HEK293 (cell line): ENCODE data around the gene VILL.

ENCODE experiments used
- CTCF ChIA-PET: fragments of 350-600 bp; formaldehyde crosslinking; extraction: SDS; loops from one replicate; lab custom pipeline; 2021; ENCODE audit warnings: antibody characterized with exemption; lab: Yijun Ruan, JAX
- POLR2A ChIA-PET: fragments of 300-600 bp; formaldehyde crosslinking; extraction: SDS; loops from one replicate; lab custom pipeline; 2020; ENCODE audit warnings: antibody characterized with exemption, inconsistent platforms; lab: Yijun Ruan, JAX
- H3K27ac ChIP-seq: fragments of 200-500 bp; sonication (Bioruptor generic); 2 replicates; pipeline ENCODE4 v1.5.1; 2014; ENCODE audit warnings: low read depth, low read length, control low read depth, inconsistent platforms; ENCODE audit errors: extremely low read depth
- H3K36me3 ChIP-seq, 2 experiments: fragments of 200-500 bp in 1 of 2; sonication (Bioruptor generic) in 1 of 2; 1 replicate in 1 of 2; 2 replicates in 1 of 2; pipeline ENCODE4 v1.5.1; 2014 to 2017; ENCODE audit warnings: inconsistent platforms in 2 of 2, low read length in 2 of 2; ENCODE audit not compliant: control insufficient read depth in 2 of 2, insufficient read depth in 1 of 2
- H3K4me1 ChIP-seq: fragments of 200-500 bp; sonication (Bioruptor generic); 2 replicates; pipeline ENCODE4 v1.5.1; 2014; ENCODE audit warnings: mild to moderate bottlenecking, low read length, inconsistent platforms; ENCODE audit not compliant: control insufficient read depth, insufficient read depth
- H3K4me3 ChIP-seq: 2 replicates; pipeline ENCODE4 v1.5.1; 2011; ENCODE audit warnings: low read depth, mild to moderate bottlenecking, control low read depth, low read length, moderate library complexity
- H3K9me3 ChIP-seq: fragments of 200-500 bp; sonication (Bioruptor generic); 2 replicates; pipeline ENCODE4 v1.5.1; 2014; ENCODE audit warnings: low read depth, low read length, inconsistent platforms; ENCODE audit not compliant: control insufficient read depth, insufficient read depth
- GFI1B ChIP-seq: fragments of 450-650 bp; formaldehyde crosslinking; IDR thresholded peaks from 2 replicates; pipeline ENCODE4 v1.5.1; 2016; ENCODE audit warnings: missing biosample characterization, missing genetic modification characterization
- SP7 ChIP-seq: fragments of 450-650 bp; formaldehyde crosslinking; IDR thresholded peaks from 2 replicates; pipeline ENCODE4 v1.5.1; 2016; ENCODE audit warnings: missing biosample characterization, missing genetic modification characterization
- ZBTB7A ChIP-seq: fragments of 450-650 bp; formaldehyde crosslinking; IDR thresholded peaks from 2 replicates; pipeline ENCODE4 v1.5.1; 2016; ENCODE audit warnings: low read depth, missing biosample characterization, missing genetic modification characterization
- ZNF112 ChIP-seq: fragments of 450-650 bp; formaldehyde crosslinking; IDR thresholded peaks from 2 replicates; pipeline ENCODE4 v1.5.0; 2017; ENCODE audit warnings: missing biosample characterization, missing genetic modification characterization
- ZNF302 ChIP-seq: fragments of 450-650 bp; formaldehyde crosslinking; IDR thresholded peaks from 2 replicates; pipeline ENCODE4 v1.5.1; 2016; ENCODE audit warnings: missing biosample characterization, missing genetic modification characterization, low read depth
- ZNF366 ChIP-seq: fragments of 450-650 bp; formaldehyde crosslinking; conservative IDR thresholded peaks from 2 replicates; pipeline ENCODE4 v1.5.1; 2016; ENCODE audit warnings: missing biosample characterization, missing genetic modification characterization
- ZNF529 ChIP-seq: fragments of 450-650 bp; formaldehyde crosslinking; IDR thresholded peaks from 2 replicates; pipeline ENCODE4 v1.5.1; 2017; ENCODE audit warnings: missing genetic modification characterization, missing biosample characterization; ENCODE audit not compliant: insufficient replicate concordance
- ZNF560 ChIP-seq: fragments of 450-650 bp; formaldehyde crosslinking; IDR thresholded peaks from 2 replicates; pipeline ENCODE4 v1.5.1; 2017; ENCODE audit warnings: missing biosample characterization, missing genetic modification characterization, borderline replicate concordance
- ZNF658 ChIP-seq: fragments of 450-650 bp; formaldehyde crosslinking; IDR thresholded peaks from 2 replicates; pipeline ENCODE4; 2016; ENCODE audit warnings: missing biosample characterization, missing genetic modification characterization
- ZNF777 ChIP-seq: fragments of 450-650 bp; formaldehyde crosslinking; IDR thresholded peaks from 2 replicates; pipeline ENCODE4 v1.5.1; 2017; ENCODE audit warnings: missing biosample characterization, missing genetic modification characterization, borderline replicate concordance
- ZSCAN18 ChIP-seq: fragments of 450-650 bp; formaldehyde crosslinking; IDR thresholded peaks from 2 replicates; pipeline ENCODE4 v1.5.1; 2016; ENCODE audit warnings: missing biosample characterization, missing genetic modification characterization
- TF ChIP-seq, protein P1 (sequence below): fragments of 450-650 bp; formaldehyde crosslinking; IDR thresholded peaks from 2 replicates; pipeline ENCODE4 v1.5.1; 2016; ENCODE audit warnings: missing biosample characterization, missing genetic modification characterization
- TF ChIP-seq, protein P2 (sequence below): fragments of 450-650 bp; formaldehyde crosslinking; conservative IDR thresholded peaks from 2 replicates; pipeline ENCODE4 v1.5.1; 2016; ENCODE audit warnings: low read depth, missing biosample characterization, missing genetic modification characterization
- TF ChIP-seq, protein P3 (sequence below): fragments of 450-650 bp; formaldehyde crosslinking; IDR thresholded peaks from 2 replicates; pipeline ENCODE4 v1.5.1; 2016; ENCODE audit warnings: missing biosample characterization, missing genetic modification characterization
- TF ChIP-seq, protein P4 (sequence below): fragments of 450-650 bp; formaldehyde crosslinking; IDR thresholded peaks from 2 replicates; pipeline ENCODE4 v1.5.1; 2016; ENCODE audit warnings: missing biosample characterization, missing genetic modification characterization

Gene VILL

GRCh38 chr3:37961622-37962431 lies 28.8 kb upstream of the VILL start:
- H3K36me3 ChIP-seq = no peaks in the 10 kb centered on the region
- H3K27ac ChIP-seq = no peak overlapping the region
- H3K4me1 ChIP-seq = no peaks in the 10 kb centered on the region
- POLR2A ChIA-PET = no interaction called here
- TF ChIP-seq, protein P1, sequence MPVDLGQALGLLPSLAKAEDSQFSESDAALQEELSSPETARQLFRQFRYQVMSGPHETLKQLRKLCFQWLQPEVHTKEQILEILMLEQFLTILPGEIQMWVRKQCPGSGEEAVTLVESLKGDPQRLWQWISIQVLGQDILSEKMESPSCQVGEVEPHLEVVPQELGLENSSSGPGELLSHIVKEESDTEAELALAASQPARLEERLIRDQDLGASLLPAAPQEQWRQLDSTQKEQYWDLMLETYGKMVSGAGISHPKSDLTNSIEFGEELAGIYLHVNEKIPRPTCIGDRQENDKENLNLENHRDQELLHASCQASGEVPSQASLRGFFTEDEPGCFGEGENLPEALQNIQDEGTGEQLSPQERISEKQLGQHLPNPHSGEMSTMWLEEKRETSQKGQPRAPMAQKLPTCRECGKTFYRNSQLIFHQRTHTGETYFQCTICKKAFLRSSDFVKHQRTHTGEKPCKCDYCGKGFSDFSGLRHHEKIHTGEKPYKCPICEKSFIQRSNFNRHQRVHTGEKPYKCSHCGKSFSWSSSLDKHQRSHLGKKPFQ (tag by site-specific recombination) = no peak
- no peak for TF ChIP-seq ZNF366
- TF ChIP-seq, protein P2, sequence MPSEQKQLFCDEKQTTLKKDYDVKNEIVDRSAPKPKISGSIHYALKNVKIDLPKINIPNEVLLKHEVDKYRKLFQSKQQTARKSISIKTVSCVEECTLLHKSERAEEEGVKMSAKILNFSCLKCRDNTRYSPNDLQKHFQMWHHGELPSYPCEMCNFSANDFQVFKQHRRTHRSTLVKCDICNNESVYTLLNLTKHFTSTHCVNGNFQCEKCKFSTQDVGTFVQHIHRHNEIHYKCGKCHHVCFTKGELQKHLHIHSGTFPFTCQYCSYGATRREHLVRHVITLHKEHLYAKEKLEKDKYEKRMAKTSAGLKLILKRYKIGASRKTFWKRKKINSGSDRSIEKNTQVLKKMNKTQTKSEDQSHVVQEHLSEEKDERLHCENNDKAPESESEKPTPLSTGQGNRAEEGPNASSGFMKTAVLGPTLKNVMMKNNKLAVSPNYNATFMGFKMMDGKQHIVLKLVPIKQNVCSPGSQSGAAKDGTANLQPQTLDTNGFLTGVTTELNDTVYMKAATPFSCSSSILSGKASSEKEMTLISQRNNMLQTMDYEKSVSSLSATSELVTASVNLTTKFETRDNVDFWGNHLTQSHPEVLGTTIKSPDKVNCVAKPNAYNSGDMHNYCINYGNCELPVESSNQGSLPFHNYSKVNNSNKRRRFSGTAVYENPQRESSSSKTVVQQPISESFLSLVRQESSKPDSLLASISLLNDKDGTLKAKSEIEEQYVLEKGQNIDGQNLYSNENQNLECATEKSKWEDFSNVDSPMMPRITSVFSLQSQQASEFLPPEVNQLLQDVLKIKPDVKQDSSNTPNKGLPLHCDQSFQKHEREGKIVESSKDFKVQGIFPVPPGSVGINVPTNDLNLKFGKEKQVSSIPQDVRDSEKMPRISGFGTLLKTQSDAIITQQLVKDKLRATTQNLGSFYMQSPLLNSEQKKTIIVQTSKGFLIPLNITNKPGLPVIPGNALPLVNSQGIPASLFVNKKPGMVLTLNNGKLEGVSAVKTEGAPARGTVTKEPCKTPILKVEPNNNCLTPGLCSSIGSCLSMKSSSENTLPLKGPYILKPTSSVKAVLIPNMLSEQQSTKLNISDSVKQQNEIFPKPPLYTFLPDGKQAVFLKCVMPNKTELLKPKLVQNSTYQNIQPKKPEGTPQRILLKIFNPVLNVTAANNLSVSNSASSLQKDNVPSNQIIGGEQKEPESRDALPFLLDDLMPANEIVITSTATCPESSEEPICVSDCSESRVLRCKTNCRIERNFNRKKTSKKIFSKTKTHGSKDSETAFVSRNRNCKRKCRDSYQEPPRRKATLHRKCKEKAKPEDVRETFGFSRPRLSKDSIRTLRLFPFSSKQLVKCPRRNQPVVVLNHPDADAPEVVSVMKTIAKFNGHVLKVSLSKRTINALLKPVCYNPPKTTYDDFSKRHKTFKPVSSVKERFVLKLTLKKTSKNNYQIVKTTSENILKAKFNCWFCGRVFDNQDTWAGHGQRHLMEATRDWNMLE (tag by site-specific recombination) = no peak
- no peak for TF ChIP-seq ZNF112 (tag by site-specific recombination)
- TF ChIP-seq ZNF777 (tag by site-specific recombination) = no peak
- TF ChIP-seq GFI1B = no peak
- no peak for TF ChIP-seq ZNF529 (tag by site-specific recombination)
- TF ChIP-seq SP7 (tag by site-specific recombination) = no peak
- TF ChIP-seq ZNF302 (tag by site-specific recombination) = no peak
- TF ChIP-seq, protein P3, sequence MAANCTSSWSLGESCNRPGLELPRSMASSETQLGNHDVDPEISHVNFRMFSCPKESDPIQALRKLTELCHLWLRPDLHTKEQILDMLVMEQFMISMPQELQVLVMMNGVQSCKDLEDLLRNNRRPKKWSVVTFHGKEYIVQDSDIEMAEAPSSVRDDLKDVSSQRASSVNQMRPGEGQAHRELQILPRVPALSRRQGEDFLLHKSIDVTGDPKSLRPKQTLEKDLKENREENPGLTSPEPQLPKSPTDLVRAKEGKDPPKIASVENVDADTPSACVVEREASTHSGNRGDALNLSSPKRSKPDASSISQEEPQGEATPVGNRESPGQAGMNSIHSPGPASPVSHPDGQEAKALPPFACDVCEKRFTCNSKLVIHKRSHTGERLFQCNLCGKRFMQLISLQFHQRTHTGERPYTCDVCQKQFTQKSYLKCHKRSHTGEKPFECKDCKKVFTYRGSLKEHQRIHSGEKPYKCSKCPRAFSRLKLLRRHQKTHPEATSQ = no peak
- TF ChIP-seq, protein P4, sequence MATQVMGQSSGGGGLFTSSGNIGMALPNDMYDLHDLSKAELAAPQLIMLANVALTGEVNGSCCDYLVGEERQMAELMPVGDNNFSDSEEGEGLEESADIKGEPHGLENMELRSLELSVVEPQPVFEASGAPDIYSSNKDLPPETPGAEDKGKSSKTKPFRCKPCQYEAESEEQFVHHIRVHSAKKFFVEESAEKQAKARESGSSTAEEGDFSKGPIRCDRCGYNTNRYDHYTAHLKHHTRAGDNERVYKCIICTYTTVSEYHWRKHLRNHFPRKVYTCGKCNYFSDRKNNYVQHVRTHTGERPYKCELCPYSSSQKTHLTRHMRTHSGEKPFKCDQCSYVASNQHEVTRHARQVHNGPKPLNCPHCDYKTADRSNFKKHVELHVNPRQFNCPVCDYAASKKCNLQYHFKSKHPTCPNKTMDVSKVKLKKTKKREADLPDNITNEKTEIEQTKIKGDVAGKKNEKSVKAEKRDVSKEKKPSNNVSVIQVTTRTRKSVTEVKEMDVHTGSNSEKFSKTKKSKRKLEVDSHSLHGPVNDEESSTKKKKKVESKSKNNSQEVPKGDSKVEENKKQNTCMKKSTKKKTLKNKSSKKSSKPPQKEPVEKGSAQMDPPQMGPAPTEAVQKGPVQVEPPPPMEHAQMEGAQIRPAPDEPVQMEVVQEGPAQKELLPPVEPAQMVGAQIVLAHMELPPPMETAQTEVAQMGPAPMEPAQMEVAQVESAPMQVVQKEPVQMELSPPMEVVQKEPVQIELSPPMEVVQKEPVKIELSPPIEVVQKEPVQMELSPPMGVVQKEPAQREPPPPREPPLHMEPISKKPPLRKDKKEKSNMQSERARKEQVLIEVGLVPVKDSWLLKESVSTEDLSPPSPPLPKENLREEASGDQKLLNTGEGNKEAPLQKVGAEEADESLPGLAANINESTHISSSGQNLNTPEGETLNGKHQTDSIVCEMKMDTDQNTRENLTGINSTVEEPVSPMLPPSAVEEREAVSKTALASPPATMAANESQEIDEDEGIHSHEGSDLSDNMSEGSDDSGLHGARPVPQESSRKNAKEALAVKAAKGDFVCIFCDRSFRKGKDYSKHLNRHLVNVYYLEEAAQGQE (tag by site-specific recombination) = no peak
- TF ChIP-seq ZSCAN18 (tag by site-specific recombination) = no peak
- TF ChIP-seq ZBTB7A (tag by site-specific recombination) = no peak
- TF ChIP-seq ZNF658 (tag by site-specific recombination) = no peak
- TF ChIP-seq ZNF560 (tag by site-specific recombination) = no peak
- no peaks in the 10 kb centered on the region for H3K9me3 ChIP-seq
- CTCF ChIA-PET = interaction anchor here (1.0 to 7.0 kb wide), 2 partner anchors 13 to 106 kb away, joined by 4 to 36 read pairs; no protein-coding TSS in a partner anchor
- no peak overlapping the region for H3K4me3 ChIP-seq
